Measurements from ENCODE around the gene PLEKHA7.

- no peak for TF ChIP-seq CHD2 (IDR thresholded peaks at IDR 0.05; ENCODE audit: low read length, partially characterized antibody)
- no peak for TF ChIP-seq CTCF (IDR thresholded peaks at IDR 0.05)
- TF ChIP-seq JUND (IDR thresholded peaks at IDR 0.05): no peak
- no peak for TF ChIP-seq USF2 (IDR thresholded peaks at IDR 0.05; ENCODE audit: borderline replicate concordance, low read depth, low read length)
- TF ChIP-seq MAX (IDR thresholded peaks at IDR 0.05; ENCODE audit: low read depth): no peak
- no peak for TF ChIP-seq TCF12 (IDR thresholded peaks at IDR 0.05)
Observed at GRCh38 chr11:16758382-16759024, 255.7 kb downstream of the PLEKHA7 start.
